GM23338 (cell line): ENCODE results near the gene LYRM9.
"Not testable (repeated sequence)": the region's sequence is repeated elsewhere in the genome, so short reads cannot be mapped to it uniquely, and the experiment has no call there.

ENCODE experiments used
- CREB1 ChIP-seq: fragments of 250-450 bp; sonication (Bioruptor Pico); IDR thresholded peaks from 2 replicates; pipeline ENCODE4 v1.5.0; 2020; ENCODE audit warnings: low read depth, mild to moderate bottlenecking, moderate library complexity
- EZH2 ChIP-seq: fragments of 200-600 bp; sonication (generic); IDR thresholded peaks from one replicate; pipeline ENCODE4 v1.8.0; 2017; ENCODE audit warnings: antibody characterized with exemption, mild to moderate bottlenecking, low read depth; ENCODE audit not compliant: unreplicated experiment
- EZH2phosphoT487 ChIP-seq: fragments of 200-600 bp; sonication (generic); IDR thresholded peaks from one replicate; pipeline ENCODE4 v1.8.1; 2018; ENCODE audit warnings: antibody characterized with exemption; ENCODE audit not compliant: unreplicated experiment
- JUNB ChIP-seq: IDR thresholded peaks from one replicate; pipeline ENCODE4 v1.6.1; 2016; ENCODE audit warnings: antibody characterized with exemption; ENCODE audit not compliant: unreplicated experiment
- POLR2AphosphoS5 ChIP-seq: IDR thresholded peaks from 2 replicates; pipeline ENCODE4 v1.6.1; 2016; ENCODE audit warnings: antibody characterized with exemption, low read depth
- STAT1 ChIP-seq: IDR thresholded peaks from one replicate; pipeline ENCODE4 v1.6.1; 2016; ENCODE audit warnings: antibody characterized with exemption; ENCODE audit not compliant: unreplicated experiment
- ZNF114 ChIP-seq: fragments of 250-450 bp; sonication (Bioruptor Pico); IDR thresholded peaks from 2 replicates; pipeline ENCODE4 v1.5.0; 2020; ENCODE audit warnings: mild to moderate bottlenecking, moderate library complexity
- TF ChIP-seq, protein P1 (sequence below), 2 experiments: fragments of 200-600 bp in 1 of 2; sonication (generic) in 1 of 2; conservative IDR thresholded peaks; 2 replicates each; pipeline versions ENCODE4 v1.5.1 to v1.6.1; 2016 to 2017; ENCODE audit warnings: antibody characterized with exemption in 2 of 2, low read depth in 2 of 2, mild to moderate bottlenecking in 2 of 2, moderate library complexity in 1 of 2
- TF ChIP-seq, protein P2 (sequence below): fragments of 250-450 bp; sonication (Bioruptor Pico); IDR thresholded peaks from 2 replicates; pipeline ENCODE4 v1.5.0; 2020; ENCODE audit warnings: mild to moderate bottlenecking, moderate library complexity
- TF ChIP-seq, protein P3 (sequence below): IDR thresholded peaks from one replicate; pipeline ENCODE4 v1.6.1; 2018; ENCODE audit warnings: antibody characterized with exemption; ENCODE audit not compliant: unreplicated experiment
- TF ChIP-seq, protein P4 (sequence below): IDR thresholded peaks from 2 replicates; pipeline ENCODE4 v1.6.1; 2016; ENCODE audit warnings: antibody characterized with exemption

DNA sequence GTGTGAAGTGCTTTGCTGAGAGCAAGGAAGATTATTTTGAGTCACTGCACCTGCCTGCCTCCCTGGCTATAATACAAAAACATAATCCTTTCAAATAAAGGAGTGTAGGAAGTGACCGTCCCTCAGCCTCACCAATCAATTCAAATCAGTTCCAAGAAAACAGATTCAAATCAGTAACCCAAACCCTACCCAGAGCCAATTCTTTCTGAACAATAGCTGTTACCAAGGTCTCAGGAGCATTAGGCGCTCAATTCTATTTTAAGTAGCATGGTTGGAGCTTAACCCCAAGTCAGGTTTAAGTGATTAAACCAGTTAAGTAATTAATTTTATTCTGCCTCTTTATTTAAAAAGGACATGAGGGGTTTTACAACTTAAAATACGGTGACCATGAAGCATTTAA is 54.6 kb downstream of the LYRM9 start:
- TF ChIP-seq, protein P1, sequence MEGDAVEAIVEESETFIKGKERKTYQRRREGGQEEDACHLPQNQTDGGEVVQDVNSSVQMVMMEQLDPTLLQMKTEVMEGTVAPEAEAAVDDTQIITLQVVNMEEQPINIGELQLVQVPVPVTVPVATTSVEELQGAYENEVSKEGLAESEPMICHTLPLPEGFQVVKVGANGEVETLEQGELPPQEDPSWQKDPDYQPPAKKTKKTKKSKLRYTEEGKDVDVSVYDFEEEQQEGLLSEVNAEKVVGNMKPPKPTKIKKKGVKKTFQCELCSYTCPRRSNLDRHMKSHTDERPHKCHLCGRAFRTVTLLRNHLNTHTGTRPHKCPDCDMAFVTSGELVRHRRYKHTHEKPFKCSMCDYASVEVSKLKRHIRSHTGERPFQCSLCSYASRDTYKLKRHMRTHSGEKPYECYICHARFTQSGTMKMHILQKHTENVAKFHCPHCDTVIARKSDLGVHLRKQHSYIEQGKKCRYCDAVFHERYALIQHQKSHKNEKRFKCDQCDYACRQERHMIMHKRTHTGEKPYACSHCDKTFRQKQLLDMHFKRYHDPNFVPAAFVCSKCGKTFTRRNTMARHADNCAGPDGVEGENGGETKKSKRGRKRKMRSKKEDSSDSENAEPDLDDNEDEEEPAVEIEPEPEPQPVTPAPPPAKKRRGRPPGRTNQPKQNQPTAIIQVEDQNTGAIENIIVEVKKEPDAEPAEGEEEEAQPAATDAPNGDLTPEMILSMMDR (conservative IDR thresholded peaks at IDR 0.05; ENCODE audit: low read depth in 2 of 2), result not testable (repeated sequence)
- not testable (repeated sequence) for TF ChIP-seq POLR2AphosphoS5; JUNB; EZH2; EZH2phosphoT487; CREB1 (CRISPR knock-in tag); ZNF114; STAT1
- TF ChIP-seq, protein P2, sequence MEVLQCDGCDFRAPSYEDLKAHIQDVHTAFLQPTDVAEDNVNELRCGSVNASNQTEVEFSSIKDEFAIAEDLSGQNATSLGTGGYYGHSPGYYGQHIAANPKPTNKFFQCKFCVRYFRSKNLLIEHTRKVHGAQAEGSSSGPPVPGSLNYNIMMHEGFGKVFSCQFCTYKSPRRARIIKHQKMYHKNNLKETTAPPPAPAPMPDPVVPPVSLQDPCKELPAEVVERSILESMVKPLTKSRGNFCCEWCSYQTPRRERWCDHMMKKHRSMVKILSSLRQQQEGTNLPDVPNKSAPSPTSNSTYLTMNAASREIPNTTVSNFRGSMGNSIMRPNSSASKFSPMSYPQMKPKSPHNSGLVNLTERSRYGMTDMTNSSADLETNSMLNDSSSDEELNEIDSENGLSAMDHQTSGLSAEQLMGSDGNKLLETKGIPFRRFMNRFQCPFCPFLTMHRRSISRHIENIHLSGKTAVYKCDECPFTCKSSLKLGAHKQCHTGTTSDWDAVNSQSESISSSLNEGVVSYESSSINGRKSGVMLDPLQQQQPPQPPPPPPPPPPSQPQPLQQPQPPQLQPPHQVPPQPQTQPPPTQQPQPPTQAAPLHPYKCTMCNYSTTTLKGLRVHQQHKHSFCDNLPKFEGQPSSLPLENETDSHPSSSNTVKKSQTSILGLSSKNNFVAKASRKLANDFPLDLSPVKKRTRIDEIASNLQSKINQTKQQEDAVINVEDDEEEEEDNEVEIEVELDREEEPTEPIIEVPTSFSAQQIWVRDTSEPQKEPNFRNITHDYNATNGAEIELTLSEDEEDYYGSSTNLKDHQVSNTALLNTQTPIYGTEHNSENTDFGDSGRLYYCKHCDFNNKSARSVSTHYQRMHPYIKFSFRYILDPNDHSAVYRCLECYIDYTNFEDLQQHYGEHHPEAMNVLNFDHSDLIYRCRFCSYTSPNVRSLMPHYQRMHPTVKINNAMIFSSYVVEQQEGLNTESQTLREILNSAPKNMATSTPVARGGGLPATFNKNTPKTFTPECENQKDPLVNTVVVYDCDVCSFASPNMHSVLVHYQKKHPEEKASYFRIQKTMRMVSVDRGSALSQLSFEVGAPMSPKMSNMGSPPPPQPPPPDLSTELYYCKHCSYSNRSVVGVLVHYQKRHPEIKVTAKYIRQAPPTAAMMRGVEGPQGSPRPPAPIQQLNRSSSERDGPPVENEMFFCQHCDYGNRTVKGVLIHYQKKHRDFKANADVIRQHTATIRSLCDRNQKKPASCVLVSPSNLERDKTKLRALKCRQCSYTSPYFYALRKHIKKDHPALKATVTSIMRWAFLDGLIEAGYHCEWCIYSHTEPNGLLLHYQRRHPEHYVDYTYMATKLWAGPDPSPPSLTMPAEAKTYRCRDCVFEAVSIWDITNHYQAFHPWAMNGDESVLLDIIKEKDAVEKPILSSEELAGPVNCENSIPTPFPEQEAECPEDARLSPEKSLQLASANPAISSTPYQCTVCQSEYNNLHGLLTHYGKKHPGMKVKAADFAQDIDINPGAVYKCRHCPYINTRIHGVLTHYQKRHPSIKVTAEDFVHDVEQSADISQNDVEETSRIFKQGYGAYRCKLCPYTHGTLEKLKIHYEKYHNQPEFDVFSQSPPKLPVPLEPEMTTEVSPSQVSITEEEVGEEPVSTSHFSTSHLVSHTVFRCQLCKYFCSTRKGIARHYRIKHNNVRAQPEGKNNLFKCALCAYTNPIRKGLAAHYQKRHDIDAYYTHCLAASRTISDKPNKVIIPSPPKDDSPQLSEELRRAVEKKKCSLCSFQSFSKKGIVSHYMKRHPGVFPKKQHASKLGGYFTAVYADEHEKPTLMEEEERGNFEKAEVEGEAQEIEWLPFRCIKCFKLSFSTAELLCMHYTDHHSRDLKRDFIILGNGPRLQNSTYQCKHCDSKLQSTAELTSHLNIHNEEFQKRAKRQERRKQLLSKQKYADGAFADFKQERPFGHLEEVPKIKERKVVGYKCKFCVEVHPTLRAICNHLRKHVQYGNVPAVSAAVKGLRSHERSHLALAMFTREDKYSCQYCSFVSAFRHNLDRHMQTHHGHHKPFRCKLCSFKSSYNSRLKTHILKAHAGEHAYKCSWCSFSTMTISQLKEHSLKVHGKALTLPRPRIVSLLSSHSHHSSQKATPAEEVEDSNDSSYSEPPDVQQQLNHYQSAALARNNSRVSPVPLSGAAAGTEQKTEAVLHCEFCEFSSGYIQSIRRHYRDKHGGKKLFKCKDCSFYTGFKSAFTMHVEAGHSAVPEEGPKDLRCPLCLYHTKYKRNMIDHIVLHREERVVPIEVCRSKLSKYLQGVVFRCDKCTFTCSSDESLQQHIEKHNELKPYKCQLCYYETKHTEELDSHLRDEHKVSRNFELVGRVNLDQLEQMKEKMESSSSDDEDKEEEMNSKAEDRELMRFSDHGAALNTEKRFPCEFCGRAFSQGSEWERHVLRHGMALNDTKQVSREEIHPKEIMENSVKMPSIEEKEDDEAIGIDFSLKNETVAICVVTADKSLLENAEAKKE, result not testable (repeated sequence)
- TF ChIP-seq, protein P3, sequence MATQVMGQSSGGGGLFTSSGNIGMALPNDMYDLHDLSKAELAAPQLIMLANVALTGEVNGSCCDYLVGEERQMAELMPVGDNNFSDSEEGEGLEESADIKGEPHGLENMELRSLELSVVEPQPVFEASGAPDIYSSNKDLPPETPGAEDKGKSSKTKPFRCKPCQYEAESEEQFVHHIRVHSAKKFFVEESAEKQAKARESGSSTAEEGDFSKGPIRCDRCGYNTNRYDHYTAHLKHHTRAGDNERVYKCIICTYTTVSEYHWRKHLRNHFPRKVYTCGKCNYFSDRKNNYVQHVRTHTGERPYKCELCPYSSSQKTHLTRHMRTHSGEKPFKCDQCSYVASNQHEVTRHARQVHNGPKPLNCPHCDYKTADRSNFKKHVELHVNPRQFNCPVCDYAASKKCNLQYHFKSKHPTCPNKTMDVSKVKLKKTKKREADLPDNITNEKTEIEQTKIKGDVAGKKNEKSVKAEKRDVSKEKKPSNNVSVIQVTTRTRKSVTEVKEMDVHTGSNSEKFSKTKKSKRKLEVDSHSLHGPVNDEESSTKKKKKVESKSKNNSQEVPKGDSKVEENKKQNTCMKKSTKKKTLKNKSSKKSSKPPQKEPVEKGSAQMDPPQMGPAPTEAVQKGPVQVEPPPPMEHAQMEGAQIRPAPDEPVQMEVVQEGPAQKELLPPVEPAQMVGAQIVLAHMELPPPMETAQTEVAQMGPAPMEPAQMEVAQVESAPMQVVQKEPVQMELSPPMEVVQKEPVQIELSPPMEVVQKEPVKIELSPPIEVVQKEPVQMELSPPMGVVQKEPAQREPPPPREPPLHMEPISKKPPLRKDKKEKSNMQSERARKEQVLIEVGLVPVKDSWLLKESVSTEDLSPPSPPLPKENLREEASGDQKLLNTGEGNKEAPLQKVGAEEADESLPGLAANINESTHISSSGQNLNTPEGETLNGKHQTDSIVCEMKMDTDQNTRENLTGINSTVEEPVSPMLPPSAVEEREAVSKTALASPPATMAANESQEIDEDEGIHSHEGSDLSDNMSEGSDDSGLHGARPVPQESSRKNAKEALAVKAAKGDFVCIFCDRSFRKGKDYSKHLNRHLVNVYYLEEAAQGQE, result not testable (repeated sequence)
- TF ChIP-seq, protein P4, sequence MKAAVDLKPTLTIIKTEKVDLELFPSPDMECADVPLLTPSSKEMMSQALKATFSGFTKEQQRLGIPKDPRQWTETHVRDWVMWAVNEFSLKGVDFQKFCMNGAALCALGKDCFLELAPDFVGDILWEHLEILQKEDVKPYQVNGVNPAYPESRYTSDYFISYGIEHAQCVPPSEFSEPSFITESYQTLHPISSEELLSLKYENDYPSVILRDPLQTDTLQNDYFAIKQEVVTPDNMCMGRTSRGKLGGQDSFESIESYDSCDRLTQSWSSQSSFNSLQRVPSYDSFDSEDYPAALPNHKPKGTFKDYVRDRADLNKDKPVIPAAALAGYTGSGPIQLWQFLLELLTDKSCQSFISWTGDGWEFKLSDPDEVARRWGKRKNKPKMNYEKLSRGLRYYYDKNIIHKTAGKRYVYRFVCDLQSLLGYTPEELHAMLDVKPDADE, result not testable (repeated sequence)
